ENCODE data around the gene ARSJ. TPM values are rescaled to one million over a fixed set of nuclear protein-coding genes. Genes with fewer than 3 reads are reported as not detected.

Gene ARSJ
- polyA plus RNA-seq, 3 donors, result not detected

- H3K4me3 ChIP-seq (replicated peaks in 1 of 3; ENCODE audit: low read depth in 2 of 3, low read length in 3 of 3), result no peak overlapping the region
- no CpG with 5 or more reads among the region's 2 CpGs for WGBS (ENCODE audit: insufficient coverage)
- H3K27me3 Mint-ChIP-seq (ENCODE audit: low read depth in 3 of 3), result peaks cover 0 to 2% (median 1%) of the 10 kb centered on the region in 3 donors
Measured at GRCh38 chr4:113866611-113867010, 112.8 kb downstream of the ARSJ start.

GRCh38 chr4:113858924-113859323 lies 120.5 kb downstream of the ARSJ start:
- DNase-seq, result no peak
- H3K36me3 Mint-ChIP-seq, result no peaks in the 10 kb centered on the region
- no peaks in the 10 kb centered on the region for H3K9me3 ChIP-seq (replicated peaks in 1 of 2; ENCODE audit: control insufficient read depth in 1 of 2, insufficient read depth in 1 of 2, low read length in 2 of 2)
- H3K4me2 ChIP-seq (replicated peaks; ENCODE audit: extremely low read depth, low read length, poor library complexity, severe bottlenecking), result no peak overlapping the region
- no peak for TF ChIP-seq CTCF (IDR thresholded peaks at IDR 0.05)
- no peak overlapping the region for H3K27ac Mint-ChIP-seq
- no peaks in the 10 kb centered on the region for H4K20me1 ChIP-seq (ENCODE audit: insufficient read depth, low read length)
- H3K4me3 ChIP-seq (replicated peaks in 1 of 3; ENCODE audit: low read depth in 2 of 3, low read length in 3 of 3), result no peak overlapping the region
- no peak overlapping the region for H2AFZ ChIP-seq (ENCODE audit: insufficient read depth, low read depth, low read length, poor library complexity, severe bottlenecking)
- H3K27me3 ChIP-seq (ENCODE audit: control insufficient read depth in 2 of 2, insufficient read depth in 2 of 2, low read length in 2 of 2), result no peaks in the 10 kb centered on the region
- WGBS (ENCODE audit: insufficient coverage), result no CpG with 5 or more reads among the region's 1 CpG
- intact Hi-C loops (cut with micrococcal nuclease), result no loop called here
- no peaks in the 10 kb centered on the region for H3K36me3 ChIP-seq (replicated peaks in 1 of 2; ENCODE audit: control insufficient read depth in 1 of 2, insufficient read depth in 2 of 2, low read length in 2 of 2)
- H3K4me3 Mint-ChIP-seq, result no peak overlapping the region
- no peaks in the 10 kb centered on the region for H3K4me1 ChIP-seq (ENCODE audit: control insufficient read depth in 1 of 2, insufficient read depth in 2 of 2, low read length in 2 of 2)
- H3K79me2 ChIP-seq (ENCODE audit: insufficient read depth, low read length), result no peaks in the 10 kb centered on the region
- H3K4me1 Mint-ChIP-seq, result no peaks in the 10 kb centered on the region
- H3K9me3 Mint-ChIP-seq, result peaks cover 0 to 1% (median 0%) of the 10 kb centered on the region in 7 donors
- H3K27ac ChIP-seq (ENCODE audit: low read depth in 1 of 2, low read length in 2 of 2), result no peak overlapping the region
- H3K9ac ChIP-seq (ENCODE audit: insufficient read depth, low read length, poor library complexity, severe bottlenecking), result no peak overlapping the region
- peaks cover 0 to 1% (median 1%) of the 10 kb centered on the region in 3 donors for H3K27me3 Mint-ChIP-seq (ENCODE audit: low read depth in 3 of 3)

More at GRCh38 chr4:113866611-113867010, 112.8 kb downstream of the ARSJ start:
- peaks cover 0 to 8% (median 2%) of the 10 kb centered on the region in 7 donors for H3K9me3 Mint-ChIP-seq
- no peak overlapping the region for H3K4me2 ChIP-seq (replicated peaks; ENCODE audit: extremely low read depth, low read length, poor library complexity, severe bottlenecking)
- intact Hi-C loops (cut with micrococcal nuclease), result no loop called here
- no peak overlapping the region for H3K9ac ChIP-seq (ENCODE audit: insufficient read depth, low read length, poor library complexity, severe bottlenecking)
- no peak overlapping the region for H3K27ac Mint-ChIP-seq
- no peaks in the 10 kb centered on the region for H3K79me2 ChIP-seq (ENCODE audit: insufficient read depth, low read length)
- no peak for TF ChIP-seq CTCF (IDR thresholded peaks at IDR 0.05)
- no peak for DNase-seq
- H3K36me3 ChIP-seq (replicated peaks in 1 of 2; ENCODE audit: control insufficient read depth in 1 of 2, insufficient read depth in 2 of 2, low read length in 2 of 2), result no peaks in the 10 kb centered on the region
- no peaks in the 10 kb centered on the region for H3K4me1 ChIP-seq (ENCODE audit: control insufficient read depth in 1 of 2, insufficient read depth in 2 of 2, low read length in 2 of 2)
- H3K9me3 ChIP-seq (replicated peaks in 1 of 2; ENCODE audit: control insufficient read depth in 1 of 2, insufficient read depth in 1 of 2, low read length in 2 of 2), result no peaks in the 10 kb centered on the region
- H4K20me1 ChIP-seq (ENCODE audit: insufficient read depth, low read length), result no peaks in the 10 kb centered on the region
- no peak overlapping the region for H3K4me3 Mint-ChIP-seq
- peaks cover 4% of the 10 kb centered on the region for H3K4me1 Mint-ChIP-seq
- H3K27ac ChIP-seq (ENCODE audit: low read depth in 1 of 2, low read length in 2 of 2), result no peak overlapping the region
- H3K36me3 Mint-ChIP-seq, result no peaks in the 10 kb centered on the region
- H2AFZ ChIP-seq (ENCODE audit: insufficient read depth, low read depth, low read length, poor library complexity, severe bottlenecking), result no peak overlapping the region
- no peaks in the 10 kb centered on the region for H3K27me3 ChIP-seq (ENCODE audit: control insufficient read depth in 2 of 2, insufficient read depth in 2 of 2, low read length in 2 of 2)

All from CD14-positive monocyte (primary cell).